Motor neuron (in vitro differentiated cells): Measurements from ENCODE around the gene DDC. TPM values are rescaled to one million over a fixed set of nuclear protein-coding genes. Genes with fewer than 3 reads are reported as not detected.

Experiments
- ATAC-seq, 8 experiments: fragments of 200-7000 bp; cut with Tn5 transposase; replicated peaks in 6 of 8; 2 replicates each; pipeline ENCODE4 v1.8.0; 2021; ENCODE audit warnings: mild to moderate bottlenecking in 8 of 8, moderate library complexity in 8 of 8
- H3K27ac ChIP-seq, 2 donors: fragments of 250-450 bp; sonication (Bioruptor Pico); 2 replicates each; pipeline ENCODE4 v1.9.0; 2021; ENCODE audit warnings: antibody characterized with exemption in 2 of 2, mild to moderate bottlenecking in 2 of 2, moderate library complexity in 1 of 2
- H3K4me1 ChIP-seq, 2 donors: fragments of 250-450 bp; sonication (Bioruptor Pico); replicated peaks in 1 of 2; 2 replicates each; pipeline ENCODE4 v1.6.1; 2021; ENCODE audit warnings: antibody characterized with exemption in 2 of 2, mild to moderate bottlenecking in 2 of 2, moderate library complexity in 1 of 2
- H3K4me3 ChIP-seq, 5 donors: fragments of 250-450 bp; sonication (Bioruptor Pico); 2 replicates each; pipeline ENCODE4 v1.9.0; 2021; ENCODE audit warnings: antibody characterized with exemption in 5 of 5, mild to moderate bottlenecking in 5 of 5, moderate library complexity in 4 of 5
- WGBS, 10 experiments: fragments of 450-650 bp; shearing (Covaris generic); methylation state at CpG; one replicate each; pipeline ENCODE4 v1.0.0; 2022; 5-methylcytosine and 5-hydroxymethylcytosine counted together
- in situ Hi-C, 9 experiments: fragments of 400-800 bp; cut with MboI; loops; one replicate each; pipeline ENCODE4 v1.15.0; 2021; ENCODE audit warnings: low sequenced_read_pairs in 9 of 9, low pct_unique_long_range_greater_than_20kb in 2 of 9; ENCODE audit not compliant: unreplicated experiment in 9 of 9
- total RNA-seq, 8 experiments: library from RNA; unstranded; fragments of 300-600 nt; gene quantifications; 2 replicates each; pipeline versions ENCODE4 v1.2.3 to v1.2.4, GENCODE V29; 2022

Gene DDC
- total RNA-seq, result 1 to 10 TPM in 5 of 8 experiments, not detected in 3; 3.2 to 8.2 (median 4.0) TPM

DNA sequence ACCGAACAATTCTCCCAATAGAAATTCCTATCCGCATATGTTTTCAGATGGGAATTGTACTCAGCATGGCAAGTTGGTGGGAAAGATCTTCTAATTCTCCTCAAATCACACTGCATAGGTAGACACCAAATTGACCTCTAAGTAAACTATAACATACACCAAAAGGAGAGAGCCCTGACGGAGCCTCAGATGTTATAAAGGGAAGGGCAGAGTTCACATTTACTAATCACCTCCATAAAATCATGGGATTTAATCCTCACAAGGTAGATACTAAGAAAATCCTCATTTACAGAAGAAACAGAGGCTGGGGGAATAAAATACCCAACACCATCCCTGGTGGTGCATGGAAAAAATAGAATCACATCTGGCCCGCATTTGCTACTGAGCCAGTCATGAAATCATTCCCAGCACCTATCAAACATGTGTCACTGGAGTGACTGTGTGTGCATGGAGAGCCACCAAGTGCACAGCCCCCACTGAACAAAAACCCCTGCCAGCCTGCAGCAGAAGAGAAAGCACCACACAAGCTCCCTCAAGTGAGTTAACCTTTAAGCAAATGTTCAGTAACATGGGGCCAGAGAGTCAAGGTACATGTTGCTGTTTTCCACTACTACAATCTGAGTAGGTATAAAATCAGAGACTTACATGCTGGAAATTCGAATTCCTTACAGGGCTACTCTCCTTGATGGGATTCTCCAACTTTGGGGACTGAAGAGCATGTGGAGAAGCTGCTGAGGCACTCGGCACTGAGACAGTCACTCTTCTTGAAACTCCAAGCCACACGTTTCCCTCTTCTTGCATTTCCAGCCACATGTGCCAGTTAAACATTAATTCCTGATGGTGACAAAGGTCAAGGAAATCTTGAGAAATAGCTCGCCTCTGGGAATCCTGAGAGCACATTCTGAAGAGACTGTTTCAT, at the start of gene DDC:
TSS of gene DDC (minus strand) at position 766 of the 919 bp plus-strand sequence. CDS start 21,320 bp downstream, outside the sequence.
- peaks cover 2 to 17% of the 10 kb centered on the region in 2 donors for H3K4me1 ChIP-seq
- ATAC-seq, result no peak
- no peak within 1 kb of the TSS for H3K27ac ChIP-seq
- 20 to 95% (median 60%) methylated on average over 2 to 7 of the region's 8 CpGs for WGBS, 10 experiments
- no peak within 1 kb of the TSS for H3K4me3 ChIP-seq
- in situ Hi-C loops, result no loop called here

DNA sequence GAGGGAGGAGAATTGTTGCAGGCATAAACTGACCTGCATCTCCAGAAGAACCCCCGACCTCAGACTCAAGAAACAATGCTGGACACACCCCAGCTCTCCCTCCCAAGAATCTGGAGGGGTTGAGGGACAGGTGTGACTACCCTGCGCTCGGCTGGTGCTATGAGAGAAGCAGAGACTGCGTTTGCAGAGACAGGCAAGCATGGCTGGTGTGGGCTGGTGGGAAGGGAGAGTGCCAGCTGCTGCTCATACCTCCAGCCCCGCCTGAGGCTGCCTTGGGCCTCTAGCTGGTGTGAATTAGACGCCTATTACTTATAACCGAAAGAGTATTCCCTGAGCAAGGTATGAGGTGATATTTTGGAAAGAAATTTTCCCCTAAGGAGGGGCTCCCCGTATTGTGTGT, 48.3 kb upstream of the DDC start:
- no peaks in the 10 kb centered on the region for H3K4me1 ChIP-seq
- no peak overlapping the region for H3K27ac ChIP-seq
- ATAC-seq, result no peak
- in situ Hi-C loops, result loop anchor here in 1 of 9 experiments (25.0 kb wide), 1 partner anchor 151 kb away; the partner anchor contains the start of gene FIGNL1
- WGBS, 10 experiments, result 78 to 100% (median 98%) methylated on average over 1 to 6 of the region's 8 CpGs; no CpG with 5 or more reads in 4 of the 10 experiments
- no peak overlapping the region for H3K4me3 ChIP-seq

- 80 to 100% (median 96%) methylated on average over 1 to 5 of the region's 5 CpGs; no CpG with 5 or more reads in 4 of the 10 experiments for WGBS, 10 experiments
- Histone ChIP-seq H3K4me3 (no peak overlapping the region), H3K27ac (no peak overlapping the region), H3K4me1 (no peaks in the 10 kb centered on the region)
- in situ Hi-C loops, result loop anchor here in 1 of 9 experiments (25.0 kb wide), 1 partner anchor 150 kb away; the partner anchor contains the start of gene FIGNL1
- no peak for ATAC-seq
Measured at GRCh38 chr7:50612704-50613103, 47.5 kb upstream of the DDC start.

DNA sequence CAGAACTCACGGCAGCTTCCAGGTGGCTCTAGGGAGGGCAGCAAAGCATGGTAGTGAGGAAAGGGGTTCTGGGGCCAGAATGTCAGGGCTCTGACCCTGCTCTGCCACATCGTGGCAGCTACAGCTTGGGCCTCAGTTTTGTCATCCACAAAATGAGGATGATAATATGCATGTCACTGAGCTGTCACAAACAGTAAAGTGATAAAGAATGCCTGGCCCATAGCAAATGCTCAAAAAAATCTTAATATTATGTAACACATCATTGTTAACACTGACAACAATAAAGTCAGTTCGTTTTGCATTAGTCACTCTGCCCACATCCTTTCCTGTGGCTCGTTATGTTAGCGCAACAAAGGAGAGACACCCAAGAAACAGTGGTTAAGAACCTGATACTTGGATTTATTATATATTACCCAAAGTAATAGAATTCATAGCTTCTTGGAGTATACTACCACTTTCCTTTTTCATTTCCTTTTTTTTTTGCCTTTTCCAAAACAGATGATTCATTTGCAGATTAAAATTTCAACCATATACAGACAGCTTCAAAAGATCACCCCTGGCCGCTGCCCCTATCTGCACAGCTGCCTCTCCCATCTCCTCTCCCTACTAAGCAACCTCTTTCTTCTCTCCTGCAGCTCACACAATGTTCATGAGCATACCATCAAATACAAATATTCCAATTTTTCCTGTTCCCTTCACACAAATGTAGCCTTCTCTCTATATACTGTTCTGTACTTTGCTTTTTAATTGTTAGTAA, 45.5 kb upstream of the DDC start:
- no peak overlapping the region for H3K27ac ChIP-seq
- no peak for ATAC-seq
- WGBS, 10 experiments, result 34 to 96% (median 85%) methylated on average over 3 to 6 of the region's 6 CpGs

GRCh38 chr7:50608196-50608906, 43.1 kb upstream of the DDC start:
- in situ Hi-C loops, result loop anchor here in 1 of 9 experiments (25.0 kb wide), 1 partner anchor 146 kb away; the partner anchor contains the start of gene FIGNL1
- WGBS, 10 experiments, result 67 to 98% (median 84%) methylated on average over 4 to 9 of the region's 9 CpGs
- Histone ChIP-seq H3K27ac (no peak overlapping the region), H3K4me3 (no peak overlapping the region), H3K4me1 (peaks cover 0 to 2% of the 10 kb centered on the region in 2 donors)
- ATAC-seq, result no peak

More for the DNA sequence above, 45.5 kb upstream of the DDC start:
- in situ Hi-C loops, result loop anchor here in 1 of 9 experiments (25.0 kb wide), 1 partner anchor 148 kb away; the partner anchor contains the start of gene FIGNL1
- no peak overlapping the region for H3K4me3 ChIP-seq
- no peaks in the 10 kb centered on the region for H3K4me1 ChIP-seq

DNA sequence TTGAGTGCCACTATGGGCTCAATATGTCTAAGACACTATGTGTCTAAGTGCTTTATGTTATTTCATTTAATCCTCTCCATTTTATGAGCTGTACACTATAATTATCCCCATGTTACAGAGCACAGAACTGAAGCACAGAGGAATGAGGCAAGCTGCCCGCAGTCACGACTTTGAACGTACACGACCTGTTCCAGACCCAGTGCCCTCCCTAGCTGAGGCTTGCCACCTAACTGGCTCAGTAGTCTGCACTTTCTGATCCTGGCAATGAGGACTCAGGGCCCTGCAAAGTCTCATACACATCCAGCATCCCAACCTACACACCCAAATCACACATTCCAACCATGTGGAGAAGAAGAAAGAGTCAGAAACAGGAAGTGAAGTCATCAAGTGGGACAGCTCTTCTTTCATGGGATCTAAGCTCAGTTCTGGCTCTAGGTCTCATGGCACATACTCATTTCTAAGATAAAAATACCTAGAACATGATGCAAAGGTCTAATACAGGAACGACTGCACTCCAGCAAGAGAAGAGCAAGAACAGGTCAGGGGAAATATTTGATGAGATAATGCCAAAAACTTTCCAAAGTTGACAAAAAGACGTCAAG, 42.4 kb upstream of the DDC start:
- WGBS, 10 experiments, result 68 to 100% (median 100%) methylated on average over 1 to 6 of the region's 6 CpGs; no CpG with 5 or more reads in 1 of the 10 experiments
- Histone ChIP-seq H3K4me1 (peaks cover 0 to 2% of the 10 kb centered on the region in 2 donors), H3K27ac (no peak overlapping the region), H3K4me3 (no peak overlapping the region)
- ATAC-seq, result no peak
- in situ Hi-C loops, result loop anchor here in 1 of 9 experiments (25.0 kb wide), 1 partner anchor 145 kb away; the partner anchor contains the start of gene FIGNL1

DNA sequence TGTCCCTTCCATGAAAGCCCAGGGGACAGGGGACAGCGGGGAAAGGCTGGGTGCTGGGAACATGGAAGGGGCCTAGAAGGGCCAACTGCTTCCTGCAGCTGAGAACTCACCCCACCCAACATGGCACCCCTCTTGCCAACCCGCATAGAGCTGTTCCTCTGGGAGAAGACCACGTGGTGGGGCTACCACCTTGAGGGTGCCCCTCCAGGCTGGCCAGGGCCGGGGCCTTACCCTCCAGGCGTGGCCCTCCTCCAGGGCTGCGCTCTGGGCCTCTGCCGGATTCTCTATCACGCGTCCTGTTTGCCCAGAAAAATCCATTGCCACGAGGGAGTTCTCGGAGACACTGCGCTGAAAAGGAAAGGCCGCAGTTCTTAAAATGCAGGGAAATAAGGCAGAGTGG, 39.9 kb upstream of the DDC start:
- in situ Hi-C loops, result loop anchor here in 1 of 9 experiments (25.0 kb wide), 1 partner anchor 143 kb away; the partner anchor contains the start of gene FIGNL1
- Histone ChIP-seq H3K27ac (no peak overlapping the region), H3K4me3 (no peak overlapping the region), H3K4me1 (peaks cover 0 to 2% of the 10 kb centered on the region in 2 donors)
- ATAC-seq, result no peak
- WGBS, 10 experiments, result 88 to 100% (median 100%) methylated on average over 1 to 5 of the region's 13 CpGs; no CpG with 5 or more reads in 3 of the 10 experiments

DNA sequence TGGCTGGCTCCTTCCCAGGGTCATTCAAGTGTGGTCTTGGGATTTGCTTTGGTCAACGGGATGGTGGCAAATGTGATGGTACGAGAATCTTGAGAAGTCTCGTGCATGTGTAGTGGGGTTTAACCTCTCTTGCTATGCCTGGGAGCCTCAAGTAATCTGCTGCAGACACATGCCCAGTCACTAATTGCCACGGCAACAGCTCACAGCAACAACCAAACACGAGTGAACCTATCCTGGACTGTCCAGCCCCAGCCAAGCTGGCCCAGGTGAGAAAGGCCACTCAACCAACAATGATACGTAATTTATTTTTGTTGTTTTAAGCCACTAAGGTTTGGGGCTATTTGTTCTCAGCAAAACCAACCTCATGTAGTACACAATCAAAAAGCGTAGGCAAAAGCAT, 38.1 kb upstream of the DDC start:
- Histone ChIP-seq H3K27ac (no peak overlapping the region), H3K4me3 (no peak overlapping the region), H3K4me1 (peaks cover 0 to 2% of the 10 kb centered on the region in 2 donors)
- in situ Hi-C loops, result loop anchor here in 1 of 9 experiments (25.0 kb wide), 1 partner anchor 141 kb away; the partner anchor contains the start of gene FIGNL1
- ATAC-seq, result peak in 1 of 8 experiments; percentile 74
- 67 to 100% (median 90%) methylated on average over 1 to 7 of the region's 7 CpGs; no CpG with 5 or more reads in 2 of the 10 experiments for WGBS, 10 experiments

DNA sequence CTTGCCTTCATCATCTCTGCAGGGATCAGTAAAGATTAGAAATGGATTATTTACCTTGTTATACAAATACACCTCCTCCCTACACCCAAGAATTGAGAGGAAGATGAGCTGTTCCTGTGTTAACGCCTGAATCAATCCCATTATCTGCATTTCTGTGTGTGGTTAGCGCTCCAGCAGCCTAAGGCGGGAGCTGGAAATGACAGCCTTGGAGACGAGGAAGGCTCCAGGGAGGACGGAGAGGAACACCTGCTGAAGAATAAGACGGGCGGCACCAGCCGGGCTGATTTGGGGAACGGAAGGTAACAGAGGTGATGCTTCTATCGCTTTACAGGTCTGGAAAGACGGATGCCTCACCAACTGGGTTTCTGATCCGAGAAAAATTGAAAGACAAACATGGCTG, 34.2 kb upstream of the DDC start:
- Histone ChIP-seq H3K4me1 (peaks cover 2 to 4% of the 10 kb centered on the region in 2 donors), H3K4me3 (no peak overlapping the region), H3K27ac (peak overlapping the region in 1 of 2 donors; percentile 27)
- in situ Hi-C loops, result no loop called here
- ATAC-seq, result peak in 1 of 8 experiments; percentile 56
- WGBS, 10 experiments, result 80 to 90% (median 84%) methylated on average over 1 to 12 of the region's 12 CpGs; no CpG with 5 or more reads in 4 of the 10 experiments

GRCh38 chr7:50598460-50599343, 33.5 kb upstream of the DDC start:
- in situ Hi-C loops, result no loop called here
- H3K4me1 ChIP-seq, result peaks cover 2 to 4% of the 10 kb centered on the region in 2 donors
- no peak overlapping the region for H3K4me3 ChIP-seq
- ATAC-seq, result no peak
- no peak overlapping the region for H3K27ac ChIP-seq
- 67 to 100% (median 85%) methylated on average over 1 to 9 of the region's 18 CpGs; no CpG with 5 or more reads in 2 of the 10 experiments for WGBS, 10 experiments

DNA sequence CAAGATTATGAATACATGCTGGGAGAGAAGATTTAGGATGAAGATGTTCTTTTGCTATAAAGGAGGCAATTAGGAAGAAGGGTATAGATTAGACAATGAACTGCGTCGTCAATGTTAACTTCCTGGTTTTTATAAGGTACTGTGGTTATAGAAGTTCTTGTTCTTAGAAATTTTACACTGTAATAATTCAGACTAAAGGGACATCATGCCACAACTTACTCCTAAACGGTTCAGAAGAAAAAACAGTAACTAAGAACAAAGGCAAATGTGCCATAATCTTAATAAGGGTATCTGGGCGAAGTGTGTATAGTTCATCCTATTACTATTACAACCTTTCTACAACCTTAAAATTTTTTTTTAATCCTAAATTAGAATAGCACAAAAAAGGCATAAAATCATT, 31.3 kb upstream of the DDC start:
- no peak overlapping the region for H3K4me3 ChIP-seq
- no peak overlapping the region for H3K27ac ChIP-seq
- peaks cover 0 to 4% of the 10 kb centered on the region in 2 donors for H3K4me1 ChIP-seq
- in situ Hi-C loops, result no loop called here
- ATAC-seq, result no peak
- 79 to 100% (median 94%) methylated on average over 1 to 4 of the region's 4 CpGs for WGBS, 10 experiments
